DOHH2 (cell line): ENCODE results near the gene SCGB2B2.
"Not testable (repeated sequence)": the region's sequence is repeated elsewhere in the genome, so short reads cannot be mapped to it uniquely, and the experiment has no call there.

ENCODE experiments used
- H3F3A ChIP-seq: fragments of 200-600 bp; sonication (generic), shearing (Covaris generic); 2 replicates; pipeline ENCODE4 v1.6.0; 2016; ENCODE audit warnings: antibody characterized with exemption, mild to moderate bottlenecking; ENCODE audit not compliant: control insufficient read depth, insufficient read depth
- H3K27ac ChIP-seq: fragments of 200-600 bp; sonication (generic); 2 replicates; pipeline ENCODE4 v1.5.1; 2014; ENCODE audit warnings: low read depth, mild to moderate bottlenecking, low read length, moderate library complexity
- H3K27me3 ChIP-seq: fragments of 200-600 bp; sonication (generic); 2 replicates; pipeline ENCODE4 v1.6.1; 2014; ENCODE audit warnings: mild to moderate bottlenecking, low read length, mixed read lengths; ENCODE audit not compliant: control insufficient read depth
- H3K36me3 ChIP-seq: fragments of 200-600 bp; sonication (generic); 2 replicates; pipeline ENCODE4 v1.6.1; 2014; ENCODE audit warnings: mild to moderate bottlenecking, low read length, moderate library complexity, mixed read lengths; ENCODE audit not compliant: control insufficient read depth
- H3K4me1 ChIP-seq: fragments of 200-600 bp; sonication (generic); 2 replicates; pipeline ENCODE4 v1.6.1; 2014; ENCODE audit warnings: mild to moderate bottlenecking, low read length, mixed read lengths; ENCODE audit not compliant: control insufficient read depth
- H3K4me2 ChIP-seq: fragments of 200-600 bp; sonication (generic); 2 replicates; pipeline ENCODE4 v1.6.0; 2014; ENCODE audit warnings: mild to moderate bottlenecking, low read length, moderate library complexity
- H3K4me3 ChIP-seq: fragments of 200-600 bp; sonication (generic); 2 replicates; pipeline ENCODE4 v1.5.1; 2014; ENCODE audit warnings: mild to moderate bottlenecking, low read length, mixed read lengths
- H3K79me2 ChIP-seq: fragments of 200-600 bp; sonication (generic); 2 replicates; pipeline ENCODE4 v1.6.1; 2014; ENCODE audit warnings: mild to moderate bottlenecking, low read length, mixed read lengths; ENCODE audit not compliant: control insufficient read depth
- H3K9me2 ChIP-seq: fragments of 200-600 bp; sonication (generic); replicated peaks from 2 replicates; pipeline ENCODE4 v1.6.1; 2014; ENCODE audit warnings: mild to moderate bottlenecking, low read length, mixed read lengths; ENCODE audit not compliant: control insufficient read depth
- H3K9me3 ChIP-seq: fragments of 200-600 bp; sonication (generic); 2 replicates; pipeline ENCODE4 v1.6.1; 2014; ENCODE audit warnings: antibody characterized with exemption, low read length, mixed read lengths; ENCODE audit not compliant: control insufficient read depth, insufficient read depth
- H4K20me1 ChIP-seq: fragments of 200-600 bp; sonication (generic); 2 replicates; pipeline ENCODE4 v1.6.0; 2014; ENCODE audit warnings: low read depth, mild to moderate bottlenecking, antibody characterized with exemption, low read length, moderate library complexity; ENCODE audit not compliant: control insufficient read depth, insufficient read depth
- EZH2phosphoT487 ChIP-seq: fragments of 200-600 bp; sonication (generic); IDR thresholded peaks from 2 replicates; pipeline ENCODE4 v1.6.1; 2017; ENCODE audit warnings: borderline replicate concordance, mild to moderate bottlenecking, antibody characterized with exemption, low read length, moderate library complexity, mixed read lengths
- TF ChIP-seq, protein P1 (sequence below): fragments of 200-600 bp; sonication (generic); IDR thresholded peaks from one replicate; pipeline ENCODE4 v1.5.1; 2014; ENCODE audit warnings: antibody characterized with exemption, mild to moderate bottlenecking, low read depth, low read length; ENCODE audit not compliant: poor library complexity, severe bottlenecking

Gene SCGB2B2

GRCh38 chr19:34675250-34675649, 1.7 kb downstream of the SCGB2B2 start:
- Histone ChIP-seq H3K9me2 (no peaks in the 10 kb centered on the region), H4K20me1 (no peaks in the 10 kb centered on the region), H3K4me1 (peaks cover 17% of the 10 kb centered on the region), H3K27me3 (no peaks in the 10 kb centered on the region), H3F3A (no peaks in the 10 kb centered on the region), H3K79me2 (peaks cover 8% of the 10 kb centered on the region), H3K9me3 (peaks cover 14% of the 10 kb centered on the region), H3K36me3 (peaks cover 19% of the 10 kb centered on the region), H3K4me3 (no peak overlapping the region), H3K4me2 (no peak overlapping the region), H3K27ac (no peak overlapping the region)
- TF ChIP-seq EZH2phosphoT487, result no peak

- TF ChIP-seq, protein P1, sequence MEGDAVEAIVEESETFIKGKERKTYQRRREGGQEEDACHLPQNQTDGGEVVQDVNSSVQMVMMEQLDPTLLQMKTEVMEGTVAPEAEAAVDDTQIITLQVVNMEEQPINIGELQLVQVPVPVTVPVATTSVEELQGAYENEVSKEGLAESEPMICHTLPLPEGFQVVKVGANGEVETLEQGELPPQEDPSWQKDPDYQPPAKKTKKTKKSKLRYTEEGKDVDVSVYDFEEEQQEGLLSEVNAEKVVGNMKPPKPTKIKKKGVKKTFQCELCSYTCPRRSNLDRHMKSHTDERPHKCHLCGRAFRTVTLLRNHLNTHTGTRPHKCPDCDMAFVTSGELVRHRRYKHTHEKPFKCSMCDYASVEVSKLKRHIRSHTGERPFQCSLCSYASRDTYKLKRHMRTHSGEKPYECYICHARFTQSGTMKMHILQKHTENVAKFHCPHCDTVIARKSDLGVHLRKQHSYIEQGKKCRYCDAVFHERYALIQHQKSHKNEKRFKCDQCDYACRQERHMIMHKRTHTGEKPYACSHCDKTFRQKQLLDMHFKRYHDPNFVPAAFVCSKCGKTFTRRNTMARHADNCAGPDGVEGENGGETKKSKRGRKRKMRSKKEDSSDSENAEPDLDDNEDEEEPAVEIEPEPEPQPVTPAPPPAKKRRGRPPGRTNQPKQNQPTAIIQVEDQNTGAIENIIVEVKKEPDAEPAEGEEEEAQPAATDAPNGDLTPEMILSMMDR, result no peak
- no peak for TF ChIP-seq EZH2phosphoT487
- H3K4me1 ChIP-seq, result peaks cover 16% of the 10 kb centered on the region
- no peak overlapping the region for H3K4me2 ChIP-seq
- no peaks in the 10 kb centered on the region for H3F3A ChIP-seq
- peaks cover 8% of the 10 kb centered on the region for H3K79me2 ChIP-seq
- H3K27ac ChIP-seq, result no peak overlapping the region
- H3K9me3 ChIP-seq, result peaks cover 7% of the 10 kb centered on the region
- peaks cover 3% of the 10 kb centered on the region for H3K36me3 ChIP-seq
- no peak overlapping the region for H3K4me3 ChIP-seq
- H4K20me1 ChIP-seq, result no peaks in the 10 kb centered on the region
- H3K9me2 ChIP-seq, result no peaks in the 10 kb centered on the region
- no peaks in the 10 kb centered on the region for H3K27me3 ChIP-seq
These were observed 3.4 kb downstream of the SCGB2B2 start for GRCh38 chr19:34673590-34673989.

DNA sequence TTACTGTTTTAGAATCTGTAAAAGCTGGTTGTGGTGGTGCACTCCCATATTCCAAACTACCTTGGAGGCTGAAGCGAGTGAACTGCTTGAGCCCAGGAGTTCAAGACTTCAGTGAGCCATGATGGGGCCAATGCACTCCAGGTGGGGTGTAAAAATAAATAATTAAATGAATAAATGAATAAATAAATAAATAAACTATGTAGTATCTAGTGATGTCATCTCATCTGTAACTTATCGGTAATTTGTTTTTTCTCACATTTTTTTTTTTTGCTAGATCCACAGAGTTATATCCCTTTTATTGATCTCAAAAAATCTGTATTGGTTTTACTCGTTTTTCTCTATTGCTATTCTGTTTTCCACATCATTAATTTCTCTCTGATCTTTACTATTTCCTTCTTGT, 5.0 kb downstream of the SCGB2B2 start:
- no peaks in the 10 kb centered on the region for H3K27me3 ChIP-seq
- no peaks in the 10 kb centered on the region for H3F3A ChIP-seq
- H3K9me3 ChIP-seq, result peaks cover 4% of the 10 kb centered on the region; the same call in 1 of the 2 replicates
- no peaks in the 10 kb centered on the region for H3K36me3 ChIP-seq
- H3K4me1 ChIP-seq, result peaks cover 7% of the 10 kb centered on the region
- H3K79me2 ChIP-seq, result no peaks in the 10 kb centered on the region
- no peak overlapping the region for H3K27ac ChIP-seq
- H4K20me1 ChIP-seq, result no peaks in the 10 kb centered on the region
- H3K4me2 ChIP-seq, result no peak overlapping the region
- no peak overlapping the region for H3K4me3 ChIP-seq
- TF ChIP-seq, protein P1, result no peak
- no peak for TF ChIP-seq EZH2phosphoT487
- no peaks in the 10 kb centered on the region for H3K9me2 ChIP-seq

DNA sequence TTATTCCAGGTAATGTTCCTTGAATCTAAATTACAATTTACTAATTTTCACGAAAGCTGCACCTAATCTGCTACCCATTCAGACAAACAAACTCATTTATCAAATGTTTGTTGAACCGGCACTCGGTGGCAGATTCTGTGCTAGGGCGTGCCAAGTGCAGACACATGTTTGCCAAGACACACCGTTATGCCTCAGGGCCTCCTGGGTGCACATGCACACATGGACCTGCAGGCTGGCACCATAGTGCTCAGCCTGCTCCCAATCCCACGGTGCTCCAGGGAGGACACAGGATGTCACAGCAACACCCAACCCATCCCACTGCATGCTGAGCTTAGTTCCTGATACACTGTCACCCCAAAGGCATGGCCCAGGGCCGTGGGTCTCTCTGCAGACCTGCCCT, 7.7 kb downstream of the SCGB2B2 start:
- no peaks in the 10 kb centered on the region; the same call in 1 of the 2 replicates for H3K9me3 ChIP-seq
- H3K36me3 ChIP-seq, result no peaks in the 10 kb centered on the region
- no peaks in the 10 kb centered on the region for H3K4me1 ChIP-seq
- TF ChIP-seq EZH2phosphoT487, result no peak
- TF ChIP-seq, protein P1, result no peak
- H4K20me1 ChIP-seq, result no peaks in the 10 kb centered on the region
- H3K27ac ChIP-seq, result no peak overlapping the region
- no peak overlapping the region for H3K4me2 ChIP-seq
- H3K79me2 ChIP-seq, result no peaks in the 10 kb centered on the region
- no peaks in the 10 kb centered on the region for H3K27me3 ChIP-seq
- no peak overlapping the region for H3K4me3 ChIP-seq
- H3F3A ChIP-seq, result no peaks in the 10 kb centered on the region
- H3K9me2 ChIP-seq, result no peaks in the 10 kb centered on the region

GRCh38 chr19:34668690-34669089, 8.3 kb downstream of the SCGB2B2 start:
- H3K27ac ChIP-seq, H3K36me3 ChIP-seq, H3K27me3 ChIP-seq: not testable (repeated sequence)

DNA sequence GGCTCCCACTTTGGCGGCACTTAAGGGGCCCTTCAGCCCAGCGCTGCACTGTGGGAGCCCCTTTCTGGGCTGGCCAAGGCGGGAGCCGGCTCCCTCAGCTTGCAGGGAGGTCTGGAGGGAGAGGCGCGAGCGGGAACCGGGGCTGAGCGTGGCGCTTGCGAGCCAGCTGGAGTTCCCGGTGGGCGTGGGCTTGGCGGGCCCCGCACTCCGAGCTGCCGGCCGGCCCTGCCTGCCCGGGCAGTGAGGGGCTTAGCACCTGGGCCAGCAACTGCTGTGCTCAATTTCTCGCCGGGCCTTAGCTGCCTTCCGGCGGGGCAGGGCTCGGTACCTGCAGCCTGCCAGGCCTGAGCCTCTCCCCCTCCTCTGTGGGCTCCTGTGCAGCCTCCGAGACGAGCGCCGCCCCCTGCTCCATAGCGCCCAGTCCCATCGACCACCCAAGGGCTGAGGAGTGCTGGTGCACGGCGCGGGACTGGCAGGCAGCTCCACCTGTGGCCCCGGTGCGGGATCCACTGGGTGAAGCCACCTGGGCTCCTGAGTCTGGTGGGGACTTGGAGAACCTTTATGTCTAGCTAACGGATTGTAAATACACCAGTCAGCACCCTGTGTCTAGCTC, 8.8 kb downstream of the SCGB2B2 start:
- not testable (repeated sequence) for H4K20me1 ChIP-seq, H3K9me2 ChIP-seq, H3K27ac ChIP-seq, H3K4me3 ChIP-seq, H3K36me3 ChIP-seq, H3F3A ChIP-seq, H3K4me1 ChIP-seq, H3K9me3 ChIP-seq, H3K4me2 ChIP-seq, H3K79me2 ChIP-seq, H3K27me3 ChIP-seq

More at GRCh38 chr19:34668690-34669089, 8.3 kb downstream of the SCGB2B2 start:
- H3K4me3 ChIP-seq, H3K4me2 ChIP-seq, H4K20me1 ChIP-seq, H3K79me2 ChIP-seq, H3K9me3 ChIP-seq, H3F3A ChIP-seq, H3K4me1 ChIP-seq, H3K9me2 ChIP-seq: not testable (repeated sequence)
